H1 (cell line): ENCODE measurements around the gene PARP4. TPM values are rescaled to one million over a fixed set of nuclear protein-coding genes. Genes with fewer than 3 reads are reported as not detected.

Source experiments
- polyA plus RNA-seq, 7 experiments: library from polyadenylated mRNA; depleted of rRNA in 3 of 7; stranded (reverse) in 5 of 7; unstranded in 2 of 7; fragments of >200 nt in 5 of 7; fragments of 200-250 nt in 2 of 7; gene quantifications; 1 replicate in 5 of 7; 2 replicates in 1 of 7; 4 replicates in 1 of 7; pipeline versions ENCODE4 v1.2.1 to v1.2.3, GENCODE V29; 2011 to 2013; ENCODE audit warnings: missing spikeins in 2 of 7, mixed read lengths in 2 of 7
- total RNA-seq: library from RNA; stranded (reverse); fragmentation: NEBNext Ultra II Directional; extraction: Animal tissue kit (Norgen Biotek cat#: 25700); gene quantifications from 2 replicates; pipeline ENCODE4 v1.2.1, GENCODE V29; 2021

The PARP4 gene
- total and polyA plus RNA-seq, 2 of the 8 experiments (the other 6 are each of a cell fraction or from before 2014, with no cell fraction given), result 22.2 to 40.3 TPM

Other genes starting within 250 kb of the PARP4 start
- gene C1QTNF9, start 203.2 kb downstream of the PARP4 start, total RNA-seq, result not detected in 2 replicates
- gene C1QTNF9, start 203.2 kb downstream of the PARP4 start, polyA plus RNA-seq (2011; rRNA removed), result not detected in 2 replicates
- gene ATP12A, start 167.6 kb upstream of the PARP4 start, total RNA-seq, result 0.80 and 0.84 TPM in 2 replicates
- 1.3 TPM in 2 replicates for gene ATP12A, start 167.6 kb upstream of the PARP4 start, polyA plus RNA-seq (2011; rRNA removed)